GM12878 (cell line): ENCODE measurements around the gene ANKRD6. TPM values are rescaled to one million over a fixed set of nuclear protein-coding genes. Genes with fewer than 3 reads are reported as not detected.

Experiments used
- ATF7 ChIP-seq: fragments of 450-650 bp; IDR thresholded peaks from 2 replicates; pipeline ENCODE4 v1.6.1; 2016; ENCODE audit warnings: low read depth, mild to moderate bottlenecking
- BCL3 ChIP-seq: IDR thresholded peaks from 2 replicates; pipeline ENCODE4 v1.6.1; 2011; ENCODE audit warnings: borderline replicate concordance, low read depth, mild to moderate bottlenecking, moderate library complexity, low read length; ENCODE audit not compliant: insufficient read depth, poor library complexity, severe bottlenecking
- BCLAF1 ChIP-seq: fragments of 450-650 bp; IDR thresholded peaks from 2 replicates; pipeline ENCODE4 v1.6.1; 2017; ENCODE audit warnings: antibody characterized with exemption, mild to moderate bottlenecking, moderate library complexity
- CBFB ChIP-seq: IDR thresholded peaks from 2 replicates; pipeline ENCODE4 v1.6.1; 2016; ENCODE audit warnings: antibody characterized with exemption, low read depth
- CHD2 ChIP-seq: IDR thresholded peaks from 2 replicates; pipeline ENCODE4 v1.6.1; 2011; ENCODE audit warnings: low read depth, low read length, improper control_type of control experiment, borderline replicate concordance
- EZH2 ChIP-seq: IDR thresholded peaks from 2 replicates; pipeline ENCODE4 v1.6.1; 2012; ENCODE audit warnings: low read depth, mild to moderate bottlenecking, control low read depth, inconsistent platforms, low read length, borderline replicate concordance; ENCODE audit not compliant: control insufficient read depth
- HCFC1 ChIP-seq: fragments of 150-350 bp; IDR thresholded peaks from 2 replicates; pipeline ENCODE4 v1.6.1; 2014; ENCODE audit warnings: low read length
- HSF1 ChIP-seq: fragments of 150-350 bp; IDR thresholded peaks from 2 replicates; pipeline ENCODE4 v1.6.1; 2014; ENCODE audit warnings: mild to moderate bottlenecking, low read depth, low read length
- IKZF2 ChIP-seq, 2 experiments: fragments of 450-650 bp; IDR thresholded peaks; 2 replicates each; pipeline ENCODE4 v1.6.1; 2017; ENCODE audit warnings: mild to moderate bottlenecking in 2 of 2, moderate library complexity in 2 of 2
- IRF3 ChIP-seq: fragments of 450-650 bp; IDR thresholded peaks from 2 replicates; pipeline ENCODE4 v1.6.1; 2014; ENCODE audit warnings: mild to moderate bottlenecking
- KAT2A ChIP-seq: conservative IDR thresholded peaks from 2 replicates; pipeline ENCODE4 v1.6.1; 2011; ENCODE audit warnings: low read depth, low read length; ENCODE audit not compliant: control insufficient read depth
- LARP7 ChIP-seq: fragments of 450-650 bp; IDR thresholded peaks from 2 replicates; pipeline ENCODE4 v1.6.1; 2017; ENCODE audit warnings: mild to moderate bottlenecking
- POU2F2 ChIP-seq: IDR thresholded peaks from 3 replicates; pipeline ENCODE4 v1.6.1; 2011; ENCODE audit warnings: low read depth, mild to moderate bottlenecking, low read length, borderline replicate concordance
- RAD21 ChIP-seq: IDR thresholded peaks from 2 replicates; pipeline ENCODE4 v1.6.1; 2011; ENCODE audit warnings: mild to moderate bottlenecking, low read depth, low read length, moderate library complexity; ENCODE audit not compliant: insufficient read depth
- SIX5 ChIP-seq: IDR thresholded peaks from 2 replicates; pipeline ENCODE4 v1.6.1; 2011; ENCODE audit warnings: mild to moderate bottlenecking, low read depth, low read length, moderate library complexity; ENCODE audit not compliant: severe bottlenecking
- SMARCA5 ChIP-seq: fragments of 450-650 bp; IDR thresholded peaks from 2 replicates; pipeline ENCODE4 v1.6.1; 2017; ENCODE audit warnings: mild to moderate bottlenecking
- polyA plus RNA-seq, 11 experiments: library from polyadenylated mRNA; depleted of rRNA in 4 of 11; unstranded in 6 of 11; stranded (reverse) in 5 of 11; fragments of >200 nt; fragmentation: Nextera tagmentation in 4 of 11; fragmentation: Illumina TruSeq in 1 of 11; extraction: Ambion mirVana in 4 of 11; extraction: Trizol in 1 of 11; gene quantifications; 1 replicate in 1 of 11; 2 replicates in 10 of 11; pipeline versions ENCODE4 v1.2.1 to v1.2.3, GENCODE V29; 2011 to 2016; ENCODE audit warnings: inconsistent platforms in 2 of 11, missing spikeins in 2 of 11, low read depth in 1 of 11
- total RNA-seq, 4 experiments: library from RNA; depleted of rRNA in 3 of 4; stranded (reverse); fragments of >200 nt in 3 of 4; fragmentation: Illumina TruSeq in 1 of 4; extraction: Trizol in 1 of 4; gene quantifications; 2 replicates each; pipeline versions ENCODE4 v1.2.1 to v1.2.3, GENCODE V29; 2013 to 2021
- TF ChIP-seq, protein P1 (sequence below): IDR thresholded peaks from 2 replicates; pipeline ENCODE4 v1.6.1; 2012; ENCODE audit warnings: low read depth, low read length, improper control_type of control experiment
- TF ChIP-seq, protein P2 (sequence below): fragments of 450-650 bp; IDR thresholded peaks from 2 replicates; pipeline ENCODE4 v1.6.1; 2018; ENCODE audit warnings: borderline replicate concordance, mild to moderate bottlenecking; ENCODE audit not compliant: partially characterized antibody

Gene ANKRD6
- total and polyA plus RNA-seq, 10 of the 15 experiments (the other 5 are each of a cell fraction or from before 2014, with no cell fraction given): 0.03 to 0.90 (median 0.38) TPM

DNA sequence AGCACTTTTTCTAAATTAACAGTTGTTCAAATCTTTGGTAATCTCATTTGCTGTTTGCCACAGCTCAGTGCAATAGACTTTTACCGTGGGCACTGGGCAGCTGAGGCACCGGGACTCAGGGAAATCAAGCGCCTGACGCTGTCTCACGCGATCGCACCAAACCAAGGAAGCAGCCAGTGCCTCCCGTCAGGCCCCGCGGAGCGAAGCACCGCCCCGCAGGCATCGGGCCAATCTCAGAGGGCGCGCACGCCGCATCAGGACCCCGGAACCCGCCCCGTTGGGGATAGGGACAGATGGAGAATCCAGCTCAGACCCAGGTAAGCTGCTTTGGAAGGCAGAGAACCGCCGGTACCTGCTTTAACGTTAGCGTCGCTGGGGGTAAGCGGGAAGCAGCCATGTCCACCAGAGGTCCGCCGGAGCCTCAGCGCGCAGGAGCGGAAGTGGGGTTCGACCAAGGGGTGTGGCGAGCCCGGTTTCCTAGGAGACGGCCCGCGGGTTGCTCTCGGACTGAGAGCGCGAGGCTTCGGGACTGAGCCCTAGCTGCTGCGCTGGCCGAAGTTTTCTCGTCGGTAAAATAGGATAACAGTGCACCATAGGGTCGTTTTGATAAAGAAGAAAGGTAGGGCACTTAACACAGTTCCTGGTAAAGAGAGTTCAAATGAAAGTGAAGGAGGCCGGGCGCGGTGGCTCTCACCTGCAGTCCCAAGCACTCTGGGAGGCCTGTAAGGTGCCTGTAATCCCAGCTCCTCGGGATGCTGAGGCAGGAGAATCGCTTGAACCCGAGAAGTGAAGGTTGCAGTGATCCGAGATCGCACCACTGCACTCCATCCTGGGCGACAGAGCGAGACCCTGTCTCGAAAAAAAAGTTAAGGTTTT, 205.6 kb downstream of the ANKRD6 start, which contains the start of gene LYRM2 (continued):
- no peak for TF ChIP-seq HSF1
- TF ChIP-seq IKZF2 (IDR thresholded peaks at IDR 0.05): no peak
- TF ChIP-seq CBFB: peak; percentile 80
- no peak for TF ChIP-seq SIX5
- TF ChIP-seq RAD21: no peak
- TF ChIP-seq BCL3: no peak
- TF ChIP-seq SMARCA5: no peak
- 0 out of 2 replicates have a peak, but pooled peaks have one; percentile 24 for TF ChIP-seq ATF7
- TF ChIP-seq BCLAF1: no peak
- TF ChIP-seq EZH2: no peak
- TF ChIP-seq POU2F2: no peak; the same call in 2 of the 3 replicates
- TF ChIP-seq, protein P1, sequence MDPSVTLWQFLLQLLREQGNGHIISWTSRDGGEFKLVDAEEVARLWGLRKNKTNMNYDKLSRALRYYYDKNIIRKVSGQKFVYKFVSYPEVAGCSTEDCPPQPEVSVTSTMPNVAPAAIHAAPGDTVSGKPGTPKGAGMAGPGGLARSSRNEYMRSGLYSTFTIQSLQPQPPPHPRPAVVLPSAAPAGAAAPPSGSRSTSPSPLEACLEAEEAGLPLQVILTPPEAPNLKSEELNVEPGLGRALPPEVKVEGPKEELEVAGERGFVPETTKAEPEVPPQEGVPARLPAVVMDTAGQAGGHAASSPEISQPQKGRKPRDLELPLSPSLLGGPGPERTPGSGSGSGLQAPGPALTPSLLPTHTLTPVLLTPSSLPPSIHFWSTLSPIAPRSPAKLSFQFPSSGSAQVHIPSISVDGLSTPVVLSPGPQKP: peak; percentile 94
- peak; percentile 35; the same call in 1 of the 2 replicates for TF ChIP-seq HCFC1
- 0 out of 2 replicates have a peak, but pooled peaks have one; percentile 60 for TF ChIP-seq LARP7
- TF ChIP-seq KAT2A: no peak
- TF ChIP-seq CHD2: peak; percentile 72
- TF ChIP-seq, protein P2, sequence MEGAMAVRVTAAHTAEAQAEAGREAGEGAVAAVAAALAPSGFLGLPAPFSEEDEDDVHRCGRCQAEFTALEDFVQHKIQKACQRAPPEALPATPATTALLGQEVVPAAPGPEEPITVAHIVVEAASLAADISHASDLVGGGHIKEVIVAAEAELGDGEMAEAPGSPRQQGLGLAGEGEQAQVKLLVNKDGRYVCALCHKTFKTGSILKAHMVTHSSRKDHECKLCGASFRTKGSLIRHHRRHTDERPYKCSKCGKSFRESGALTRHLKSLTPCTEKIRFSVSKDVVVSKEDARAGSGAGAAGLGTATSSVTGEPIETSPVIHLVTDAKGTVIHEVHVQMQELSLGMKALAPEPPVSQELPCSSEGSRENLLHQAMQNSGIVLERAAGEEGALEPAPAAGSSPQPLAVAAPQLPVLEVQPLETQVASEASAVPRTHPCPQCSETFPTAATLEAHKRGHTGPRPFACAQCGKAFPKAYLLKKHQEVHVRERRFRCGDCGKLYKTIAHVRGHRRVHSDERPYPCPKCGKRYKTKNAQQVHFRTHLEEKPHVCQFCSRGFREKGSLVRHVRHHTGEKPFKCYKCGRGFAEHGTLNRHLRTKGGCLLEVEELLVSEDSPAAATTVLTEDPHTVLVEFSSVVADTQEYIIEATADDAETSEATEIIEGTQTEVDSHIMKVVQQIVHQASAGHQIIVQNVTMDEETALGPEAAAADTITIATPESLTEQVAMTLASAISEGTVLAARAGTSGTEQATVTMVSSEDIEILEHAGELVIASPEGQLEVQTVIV: peak; percentile 72
- TF ChIP-seq IRF3: no peak
